ENCODE measurements around the gene BCL11A.

GRCh38 chr2:60513191-60513590 lies 40.3 kb downstream of the BCL11A start:
- no peak for TF ChIP-seq CTCF (IDR thresholded peaks at IDR 0.05)
- no peak for TF ChIP-seq POLR2A (IDR thresholded peaks at IDR 0.05)
